Bladder microvascular endothelial cell (primary cell): ENCODE measurements around the gene TXNDC12. TPM values are rescaled to one million over a fixed set of nuclear protein-coding genes. Genes with fewer than 3 reads are reported as not detected.

Source experiments
- total RNA-seq: library from RNA; depleted of rRNA; stranded (reverse); fragments of >200 nt; gene quantifications from 2 replicates; pipeline ENCODE4 v1.2.3, GENCODE V29; 2014

TXNDC12 gene
- 12.0 and 17.6 TPM in 2 replicates for total RNA-seq

GRCh38 chr1:52055066-52055865 is at the start of gene TXNDC12:
TXNDC12 (minus strand) TSS chr1:52055191; CDS start chr1:52055096, 95 bp downstream.

DNA sequence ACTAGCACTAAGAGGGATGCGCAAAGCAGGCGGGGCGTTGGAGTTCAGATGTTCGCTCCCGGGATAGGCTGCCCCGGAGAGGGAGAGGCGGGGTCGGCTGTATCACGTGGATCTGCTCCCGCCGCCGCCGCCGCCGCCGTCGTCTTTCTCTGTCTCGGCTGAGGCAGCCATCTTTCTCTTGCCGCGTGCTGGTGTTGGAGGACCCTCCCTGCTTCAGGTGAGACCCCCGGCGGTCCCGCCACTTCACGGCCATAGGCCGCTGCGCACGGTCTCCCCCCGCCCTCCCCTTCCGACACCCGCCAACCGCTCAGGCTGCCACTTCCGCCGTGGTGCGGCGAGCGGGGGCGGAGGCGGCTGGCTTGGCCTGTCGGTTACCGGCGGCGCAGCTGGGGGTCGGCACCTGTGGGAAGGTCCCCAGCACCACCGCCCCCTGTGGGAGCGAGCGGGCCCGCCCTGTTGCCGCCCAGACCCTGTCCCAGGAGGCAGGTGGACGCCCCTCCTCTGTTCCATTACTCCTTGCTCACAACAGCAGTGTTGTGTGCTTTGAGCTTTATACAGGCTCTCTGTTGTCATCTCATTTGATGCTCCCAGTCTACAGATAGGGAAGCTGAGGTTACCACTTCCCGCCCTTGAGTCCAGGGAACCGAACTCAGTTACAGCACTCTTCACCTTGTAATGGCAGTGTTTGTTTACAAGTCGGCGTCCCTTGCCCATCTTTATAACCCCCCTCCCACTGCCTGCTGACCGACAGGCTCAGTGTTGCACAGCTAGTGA is 1.4 kb upstream of the TXNDC12 start, which contains the start of gene BTF3L4:
TSS of gene BTF3L4 (plus strand) at position 133 of the 774 bp plus-strand sequence. CDS start 3,553 bp downstream, outside the sequence.

GRCh38 chr1:52033190-52034049 is 21.6 kb downstream of the TXNDC12 start, which contains the start of gene KTI12:
KTI12 (minus strand) TSS chr1:52033810; CDS start chr1:52033761, 49 bp downstream.

GRCh38 chr1:51990478-51990965 is 64.5 kb downstream of the TXNDC12 start, which contains the start of gene RAB3B:
RAB3B (minus strand) TSS chr1:51990700; CDS start chr1:51977117, 13,583 bp downstream.

Other genes with a start within 250 kb of the TXNDC12 start
- gene NRDC, start 176.5 kb downstream of the TXNDC12 start, total RNA-seq: 35.6 and 73.8 TPM in 2 replicates
- 0.32 and 5.4 TPM in 2 replicates for gene RAB3B, start 64.5 kb downstream of the TXNDC12 start, total RNA-seq
- 6.8 and 9.9 TPM in 2 replicates for gene KTI12, start 21.4 kb downstream of the TXNDC12 start, total RNA-seq
- gene BTF3L4, start 1.1 kb upstream of the TXNDC12 start, total RNA-seq: 24.3 and 24.6 TPM in 2 replicates
- 16.8 and 39.2 TPM in 2 replicates for gene ZFYVE9, start 86.9 kb upstream of the TXNDC12 start, total RNA-seq